T follicular helper cell (primary cell): Measurements from ENCODE around the gene AKAP8.
"Not testable (repeated sequence)": the region's sequence is repeated elsewhere in the genome, so short reads cannot be mapped to it uniquely, and the experiment has no call there.

Experiments used
- DNase-seq: peaks from one replicate; pipeline ENCODE4 v3.0.0-alpha.2; 2020; ENCODE audit warnings: low read depth

Gene AKAP8

GRCh38 chr19:15404097-15404779 lies 24.7 kb upstream of the AKAP8 start:
- no peak for DNase-seq

- DNase-seq: no peak
Measured at GRCh38 chr19:15403151-15403531, 23.6 kb upstream of the AKAP8 start.

DNA sequence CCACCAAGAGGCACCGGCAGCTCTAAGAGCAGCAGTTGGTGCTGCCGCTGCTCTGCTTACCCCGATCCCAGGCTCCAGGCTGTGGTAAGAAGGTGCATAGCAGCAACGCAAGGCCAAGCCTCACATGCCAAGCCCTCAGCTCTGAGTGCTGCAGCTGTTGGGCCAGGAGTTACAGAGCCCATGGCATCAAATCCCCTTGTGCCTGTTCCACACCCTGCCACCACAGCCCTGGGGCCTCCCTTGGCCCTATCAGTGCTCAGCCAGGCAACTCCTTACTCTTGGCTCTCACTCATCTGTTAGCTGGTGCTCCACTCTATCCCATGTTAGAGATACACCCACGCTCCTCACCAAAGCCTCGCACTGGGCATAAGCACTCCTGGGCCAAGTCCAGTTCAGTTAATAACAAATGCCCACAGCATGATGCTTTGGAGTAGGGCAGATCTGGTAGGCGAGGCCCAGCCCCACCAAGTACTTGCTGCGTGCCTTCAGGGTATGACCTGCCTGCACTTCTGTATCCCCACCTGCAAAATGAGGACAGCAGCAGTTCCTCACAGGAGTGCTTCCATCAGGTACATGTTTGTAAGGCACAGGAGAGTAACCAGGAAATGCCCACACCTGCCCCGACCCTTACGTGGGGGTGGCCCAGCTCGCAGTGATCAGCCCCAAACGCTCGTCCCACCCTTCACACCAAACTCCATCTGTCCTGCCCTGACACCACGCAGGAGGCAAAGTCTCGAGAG lies 23.0 kb upstream of the AKAP8 start:
- DNase-seq: no peak

DNA sequence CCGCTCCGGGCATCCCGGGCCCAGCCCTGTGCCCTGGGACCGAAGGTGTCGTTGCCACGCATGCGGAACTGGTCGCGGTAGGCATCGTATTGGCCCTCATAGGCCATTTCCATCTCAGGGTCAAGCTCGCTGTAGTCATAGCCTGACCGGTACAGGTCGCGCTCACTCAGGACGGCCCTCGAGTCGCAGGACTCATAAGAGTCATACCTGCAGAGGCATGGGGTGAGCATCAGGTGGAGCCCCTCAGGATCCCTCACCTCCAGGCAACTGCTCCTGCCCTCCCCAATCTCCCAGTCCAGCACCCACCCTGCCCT lies 21.8 kb upstream of the AKAP8 start:
- no peak for DNase-seq

DNA sequence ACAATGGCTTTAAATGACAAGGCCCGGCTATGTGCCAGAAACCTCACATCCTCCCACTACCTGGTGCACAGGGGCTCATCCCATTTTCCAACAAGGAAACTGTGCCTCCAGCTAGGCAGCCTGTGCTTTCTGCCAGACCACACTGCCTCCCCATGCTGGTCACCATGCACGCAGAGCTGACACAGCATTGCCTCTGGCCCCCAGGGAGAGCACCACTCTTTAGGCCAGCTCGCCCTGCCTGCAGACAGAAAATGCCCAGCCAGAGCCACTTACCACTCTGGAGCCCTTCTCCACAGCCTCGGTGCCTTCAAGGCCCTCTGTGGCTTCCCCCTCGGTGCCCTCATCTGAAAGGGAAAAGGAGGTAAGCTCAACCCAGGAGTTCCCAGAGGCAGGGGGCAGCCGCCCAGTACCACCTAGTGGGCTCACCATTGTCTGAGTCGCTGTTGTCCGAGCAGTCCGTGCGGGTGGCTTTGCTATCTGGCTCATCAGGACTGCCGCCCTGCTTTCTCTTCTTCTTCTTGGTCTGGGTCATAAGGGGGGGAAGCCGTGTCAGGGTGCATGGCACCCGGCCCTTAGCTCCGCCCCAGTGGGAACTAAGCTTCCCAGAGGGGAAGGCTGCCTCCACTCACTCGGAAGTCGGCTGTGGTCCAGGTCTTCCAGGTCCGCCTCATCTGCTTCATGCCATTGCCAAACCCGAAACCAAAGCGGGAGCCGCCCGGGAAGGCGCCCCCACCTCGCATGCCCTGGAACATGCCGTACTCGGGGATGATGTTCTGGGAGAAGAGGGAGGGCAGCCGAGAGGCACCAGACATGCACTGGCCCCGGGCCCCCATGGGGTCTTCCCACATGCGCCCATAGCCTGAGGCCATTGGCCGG lies 21.2 kb upstream of the AKAP8 start:
- DNase-seq: no peak

DNA sequence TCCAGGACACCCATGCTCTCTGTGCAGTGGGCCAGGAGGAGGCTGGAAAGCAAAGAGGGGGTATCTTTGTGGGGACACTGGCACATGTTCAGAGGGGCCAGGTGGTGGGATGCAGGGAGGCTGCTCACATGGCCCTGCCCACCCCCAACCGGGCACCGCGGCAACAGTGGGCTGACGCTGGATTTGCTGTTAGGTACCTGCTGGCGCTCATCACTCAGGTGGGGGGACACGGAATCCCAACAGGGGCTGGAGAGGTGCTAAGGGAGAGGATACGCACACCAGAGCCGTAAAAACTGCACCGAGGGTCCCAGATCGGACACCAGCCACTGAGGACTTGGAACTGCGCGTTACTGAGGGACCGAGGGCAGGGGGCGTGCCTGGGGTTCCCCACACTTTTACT lies 20.0 kb upstream of the AKAP8 start:
- DNase-seq: no peak

DNA sequence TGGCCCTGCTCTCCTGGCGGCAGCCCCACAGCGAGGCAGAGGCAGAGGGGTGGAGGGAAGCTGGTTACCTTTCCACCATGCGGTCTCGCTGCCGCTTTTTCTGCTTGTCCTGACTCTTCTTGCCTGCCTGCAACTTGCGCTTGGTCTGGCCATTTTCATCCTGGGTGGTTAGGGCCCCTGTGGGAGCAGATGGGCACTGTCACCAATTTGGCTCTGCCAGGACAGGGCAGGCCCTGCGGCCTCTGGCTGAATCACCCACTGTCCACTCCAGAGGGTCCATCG lies 19.6 kb upstream of the AKAP8 start:
- no peak for DNase-seq

DNA sequence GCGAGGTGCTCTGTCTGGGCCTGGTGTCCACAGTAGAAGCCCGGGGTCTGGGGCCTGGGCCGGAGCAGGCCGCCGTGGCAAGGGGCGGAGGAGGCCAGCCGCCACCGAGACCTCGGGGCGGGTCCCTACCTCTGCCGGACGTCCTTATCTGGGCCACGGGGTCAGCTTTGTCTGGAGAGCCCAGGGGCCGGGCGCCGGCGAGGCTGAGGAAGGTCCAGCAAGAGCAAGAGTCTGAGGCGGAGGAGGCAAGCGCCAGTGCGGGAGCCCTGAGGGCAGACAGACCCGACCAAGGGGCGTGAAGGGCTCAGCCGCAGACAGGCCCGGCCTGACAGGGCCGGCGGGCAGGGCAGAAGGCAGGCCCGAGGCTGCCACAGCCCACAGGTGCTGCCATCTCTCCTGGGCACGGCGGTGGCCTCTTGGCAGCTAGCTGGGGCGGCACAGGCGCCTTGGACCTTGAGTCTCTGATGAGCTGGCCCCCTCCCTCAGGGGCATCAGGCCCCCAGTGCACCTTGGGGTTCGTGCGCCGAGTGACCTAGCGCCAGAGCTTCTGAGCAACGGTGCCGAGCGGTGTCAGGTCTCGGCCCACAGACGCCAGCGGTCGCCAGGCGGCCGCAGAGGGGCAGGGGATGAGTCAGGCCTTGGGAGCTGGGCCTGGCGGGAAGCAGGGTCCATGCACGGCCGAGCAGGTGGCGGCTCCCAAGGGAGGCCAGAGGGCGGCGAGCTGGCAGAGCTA lies 19.1 kb upstream of the AKAP8 start:
- DNase-seq: no peak

- DNase-seq: no peak
Measured at GRCh38 chr19:15397782-15398181, 18.2 kb upstream of the AKAP8 start.

DNA sequence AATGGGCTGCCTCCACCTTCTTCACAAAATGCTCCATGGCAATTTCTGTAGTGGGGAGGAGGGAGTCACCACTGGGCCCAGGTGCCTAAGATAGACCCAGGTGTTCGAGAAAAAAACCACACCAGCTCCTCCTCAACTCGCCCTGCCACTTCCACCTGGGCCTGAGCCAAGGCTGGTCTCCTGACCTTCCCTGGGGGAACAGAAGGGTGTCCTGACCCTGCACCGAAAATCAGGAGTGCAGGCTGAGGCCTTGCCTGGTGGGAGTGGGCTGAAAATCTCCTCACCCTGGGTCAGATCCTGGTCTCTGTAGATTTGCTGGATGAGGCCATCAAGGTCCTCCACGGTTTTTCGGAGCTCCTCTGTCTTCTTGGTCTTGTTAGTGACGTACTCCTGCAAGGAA lies 17.6 kb upstream of the AKAP8 start:
- DNase-seq: no peak

DNA sequence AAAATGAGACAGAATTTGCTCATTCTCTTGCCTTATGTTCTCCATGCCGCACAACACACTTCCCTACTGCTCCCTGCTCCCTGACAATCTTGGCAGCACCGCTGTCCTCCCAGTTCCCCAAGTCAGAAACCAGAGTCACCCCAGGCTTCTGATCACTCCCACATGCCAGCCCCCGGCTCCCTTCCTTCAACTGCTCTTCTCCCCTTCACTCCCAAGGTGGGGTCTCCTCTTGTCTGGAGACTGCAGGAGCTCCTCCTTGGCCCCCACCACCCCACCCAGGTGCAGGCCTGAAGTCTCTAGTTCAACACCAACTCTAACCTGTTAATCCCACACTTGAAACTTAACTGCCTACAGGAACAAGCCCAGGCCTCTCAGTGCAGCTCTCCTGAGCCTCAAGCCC lies 16.8 kb upstream of the AKAP8 start:
- no peak for DNase-seq

DNA sequence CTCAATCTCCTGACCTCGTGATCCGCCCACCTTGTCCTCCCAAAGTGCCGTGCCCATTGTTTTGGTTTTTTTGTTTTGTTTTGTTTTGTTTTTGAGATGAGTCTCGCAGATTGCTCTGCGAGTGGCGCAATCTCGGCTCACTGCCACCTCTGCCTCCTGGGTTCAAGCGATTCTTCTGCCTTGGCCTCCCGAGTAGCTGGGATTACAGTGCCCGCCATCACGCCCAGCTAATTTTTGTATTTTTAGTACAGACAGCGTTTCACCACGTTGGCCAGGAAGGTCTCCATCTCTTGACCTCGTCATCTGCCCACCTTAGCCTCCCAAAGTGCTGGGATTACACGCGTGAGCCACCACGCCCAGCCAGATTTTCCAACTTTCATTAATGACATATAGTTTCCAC lies 15.7 kb upstream of the AKAP8 start:
- not testable (repeated sequence) for DNase-seq

DNA sequence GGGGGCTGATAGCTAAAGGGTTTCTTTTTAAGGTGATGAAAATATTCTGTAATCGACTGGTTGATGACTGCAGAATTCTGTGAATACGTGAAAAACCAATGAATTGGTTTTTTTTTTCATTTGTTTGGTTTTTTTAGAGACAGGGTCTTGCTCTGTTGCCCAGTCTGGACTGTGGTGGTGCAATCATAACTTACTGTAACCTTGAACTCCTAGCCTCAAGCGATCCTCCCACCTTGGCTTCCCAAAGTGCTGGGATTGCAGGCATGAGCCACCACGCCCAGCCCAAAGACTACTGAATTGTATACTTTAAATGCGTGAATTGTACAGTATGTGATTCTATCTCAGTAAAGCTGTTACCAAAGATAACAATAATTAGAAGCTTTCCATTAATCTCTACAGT lies 14.8 kb upstream of the AKAP8 start:
- no peak for DNase-seq

- no peak for DNase-seq
Measured at GRCh38 chr19:15393963-15394362, 14.4 kb upstream of the AKAP8 start.

GRCh38 chr19:15390814-15391213 lies 11.2 kb upstream of the AKAP8 start:
- DNase-seq: no peak

DNA sequence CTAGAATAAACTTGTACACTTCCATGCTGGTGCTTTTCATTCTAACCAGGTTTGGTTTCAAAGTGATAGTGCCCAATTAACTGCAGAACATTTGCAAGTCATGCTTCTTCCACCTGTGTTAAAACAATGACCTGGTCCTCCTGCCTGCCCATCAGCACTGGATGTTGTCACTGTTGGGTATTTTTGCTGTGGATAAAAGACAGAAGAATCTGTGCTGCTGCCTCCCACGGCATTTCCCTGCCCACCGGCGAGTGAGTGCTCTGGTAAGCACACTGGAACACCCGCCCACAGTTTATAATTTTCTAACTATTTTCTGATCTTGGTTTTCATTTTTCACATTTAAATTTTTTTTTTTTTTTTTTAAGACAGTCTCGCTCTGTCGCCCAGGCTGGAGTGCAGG lies 2.3 kb upstream of the AKAP8 start:
- DNase-seq: no peak

- no peak for DNase-seq
Measured at GRCh38 chr19:15381429-15381828, 1.8 kb upstream of the AKAP8 start.

- DNase-seq: no peak
Measured at GRCh38 chr19:15379999-15380647, 536 bp upstream of the AKAP8 start.

- DNase-seq: peak; percentile 24
Measured at GRCh38 chr19:15378534-15379082, 979 bp downstream of the AKAP8 start.

DNA sequence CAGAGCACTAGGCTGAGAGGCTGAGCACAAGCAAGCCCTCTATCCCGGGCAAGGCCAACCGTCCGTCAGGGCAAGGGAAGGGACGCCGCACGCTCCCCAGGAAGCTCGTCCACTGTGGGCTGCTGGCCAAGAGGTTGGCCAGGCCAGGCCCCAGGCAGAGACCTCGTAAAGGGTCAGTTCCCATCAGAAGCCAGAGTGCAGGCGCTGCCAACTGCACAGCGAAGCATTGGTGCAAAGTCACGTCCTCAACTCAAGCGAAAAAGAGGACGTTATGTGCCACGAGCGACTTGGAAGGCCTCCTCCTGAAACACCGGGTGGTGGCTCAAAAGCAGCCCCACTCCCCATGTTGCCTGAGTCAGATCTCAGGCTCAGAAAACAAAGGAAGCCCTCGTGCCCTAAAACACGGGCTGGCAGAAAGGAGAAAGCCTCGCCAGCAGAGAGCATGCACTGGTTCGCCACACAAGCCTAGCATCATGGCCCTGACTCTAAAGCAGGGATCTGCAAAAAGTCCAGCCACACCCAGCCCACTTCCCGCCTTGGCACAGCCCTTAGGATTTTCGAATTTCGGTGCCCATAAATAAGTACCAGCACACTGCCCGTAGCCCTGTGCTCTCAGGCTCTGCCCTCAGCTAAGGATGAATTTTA lies 4.7 kb downstream of the AKAP8 start:
- DNase-seq: no peak

- DNase-seq: no peak
Measured at GRCh38 chr19:15374105-15374651, 5.4 kb downstream of the AKAP8 start.
